Superior temporal gyrus (tissue), 1 donor: ENCODE data around the gene ACTC1.
"Not testable (repeated sequence)": the region's sequence is repeated elsewhere in the genome, so short reads cannot be mapped to it uniquely, and the experiment has no call there.

Source experiments
- DNase-seq: peaks from one replicate; pipeline ENCODE4 v3.0.0-alpha.2; 2016; ENCODE audit errors: extremely low spot score

Gene ACTC1

DNA sequence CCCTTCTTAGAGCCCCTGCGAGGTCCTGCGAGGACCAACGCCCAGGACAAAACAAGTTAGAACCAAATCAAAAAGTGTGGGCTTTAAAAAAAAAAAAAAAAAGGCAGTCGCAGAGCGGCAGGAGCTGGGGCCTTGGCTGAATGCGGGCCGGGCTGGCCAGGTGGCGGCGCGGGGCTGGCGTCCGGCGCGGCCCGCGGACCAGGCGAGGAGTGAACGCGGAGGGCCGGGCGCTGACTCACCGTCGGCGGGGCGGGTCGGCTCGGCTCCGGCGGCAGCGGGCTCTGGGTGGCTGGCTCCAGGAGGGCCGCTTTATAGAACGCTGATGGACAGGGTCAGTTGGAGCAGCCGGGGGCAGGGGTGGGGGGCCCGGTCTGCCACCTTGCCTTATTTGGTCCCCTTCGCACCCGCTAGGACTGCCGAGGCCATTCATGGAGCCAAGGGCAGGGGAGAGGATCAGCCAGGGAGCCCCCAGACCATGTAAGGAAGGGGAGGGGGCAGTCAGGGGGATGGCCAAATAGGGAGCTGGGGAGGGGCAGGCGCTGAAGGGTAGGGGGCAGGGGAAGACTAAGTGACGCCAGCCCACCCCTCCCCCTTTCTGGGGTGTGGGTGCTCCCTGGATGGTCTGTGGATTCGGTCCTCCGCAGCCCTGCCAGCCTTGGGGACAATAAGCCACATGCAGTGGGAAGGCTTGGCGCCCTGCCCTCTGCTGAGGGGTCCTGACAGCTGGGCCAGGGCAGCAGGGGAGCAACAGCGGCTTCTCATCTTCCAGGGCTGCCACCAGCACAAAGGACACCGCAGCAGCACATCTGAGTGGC is at the start of gene ACTC1:
TSS of gene ACTC1 (minus strand) at position 283 of the 815 bp plus-strand sequence. CDS start 741 bp downstream, outside the sequence.
- DNase-seq: no peak

- no peak for DNase-seq
Observed at GRCh38 chr15:34841262-34841725, 45.9 kb upstream of the ACTC1 start.

DNA sequence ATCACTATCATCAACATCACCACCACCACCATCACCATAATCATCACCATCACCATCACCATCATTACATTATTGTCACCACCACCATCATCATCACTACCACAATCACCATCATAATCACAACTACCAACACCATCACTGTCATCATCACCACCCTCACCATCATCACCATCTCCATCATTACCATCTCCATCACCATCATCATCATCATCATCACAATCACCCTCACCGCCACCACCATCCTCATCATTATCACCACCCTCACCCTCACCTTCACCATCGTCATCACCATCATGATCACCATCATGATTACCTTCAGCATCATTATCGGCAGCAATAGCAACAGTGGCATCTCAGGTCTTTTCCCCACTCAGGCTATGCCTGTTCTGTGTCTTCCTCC is 42.9 kb upstream of the ACTC1 start:
- DNase-seq: no peak

- no peak for DNase-seq
Observed at GRCh38 chr15:34837246-34838016, 42.1 kb upstream of the ACTC1 start.

DNA sequence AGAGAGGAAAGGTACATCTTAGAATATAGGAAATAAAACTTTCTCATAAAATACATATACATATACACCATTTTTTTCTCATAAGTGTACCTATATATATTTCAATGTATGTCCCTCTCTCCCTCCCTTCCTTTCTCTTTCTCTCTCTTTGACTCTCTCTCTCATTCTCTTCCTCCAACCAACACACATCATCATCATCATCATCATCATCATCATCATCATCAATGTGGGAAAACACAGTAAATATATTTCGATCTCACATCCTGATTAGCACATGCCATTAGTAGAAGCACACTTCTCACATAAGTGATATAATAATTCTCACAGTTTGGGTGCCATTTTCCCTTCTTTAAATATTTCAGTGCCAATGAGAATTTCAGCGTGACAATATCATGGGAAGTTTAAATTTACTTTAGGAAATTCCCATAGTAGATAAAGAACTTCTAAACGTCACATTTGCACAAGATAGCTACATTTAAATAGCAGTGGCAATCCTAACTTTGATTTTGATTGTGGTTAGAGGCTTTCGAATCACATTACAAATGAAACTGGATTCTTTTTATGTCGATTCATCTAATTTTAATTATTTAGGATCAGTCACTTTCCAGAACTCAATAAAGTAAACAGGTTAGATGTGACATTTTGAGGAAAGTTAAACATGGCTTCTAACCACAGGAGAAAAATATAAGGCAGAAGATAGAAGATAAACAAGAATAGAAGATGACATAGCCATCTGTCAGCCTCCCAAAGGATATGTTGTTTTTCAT is 33.0 kb upstream of the ACTC1 start:
- DNase-seq: no peak

DNA sequence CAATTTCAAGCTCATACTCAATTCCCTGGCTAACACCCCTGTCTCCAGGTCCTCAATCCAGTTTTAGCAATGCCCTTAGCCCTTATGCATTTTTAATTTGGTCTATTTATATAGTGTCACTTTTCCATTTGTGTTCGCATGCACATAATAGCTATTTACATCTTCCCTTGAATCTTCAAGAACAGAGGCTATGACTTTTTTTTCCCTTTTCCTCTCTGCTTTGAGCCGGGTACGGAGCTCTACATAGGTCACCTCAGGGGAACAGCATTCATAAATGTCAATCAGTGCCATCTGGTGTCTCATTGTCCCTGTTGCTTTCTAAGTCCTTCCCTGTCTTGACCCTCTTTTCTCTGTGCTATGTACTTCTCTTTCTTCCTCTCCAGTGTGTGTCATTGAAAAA is 26.5 kb upstream of the ACTC1 start:
- DNase-seq: no peak

DNA sequence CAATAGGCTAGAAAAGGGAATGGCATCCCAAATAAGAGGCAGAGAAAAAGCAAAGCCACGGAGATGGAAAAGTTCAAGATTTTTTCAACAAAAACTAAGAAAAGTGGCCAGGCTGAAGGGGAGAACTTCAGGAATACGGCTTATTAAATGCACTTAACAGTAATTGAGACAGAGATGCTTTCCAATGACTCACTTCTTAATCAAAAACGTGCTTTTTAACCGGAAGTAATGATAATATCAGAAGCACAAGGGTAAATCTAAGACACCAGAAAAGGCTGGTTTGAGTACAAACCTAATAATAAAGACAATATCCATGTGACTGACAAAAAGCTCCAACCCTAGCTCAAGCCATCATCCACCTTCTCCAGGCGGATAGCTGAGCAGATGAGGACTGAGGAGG is 24.8 kb upstream of the ACTC1 start:
- no peak for DNase-seq

- no peak for DNase-seq
Observed at GRCh38 chr15:34818526-34818925, 23.2 kb upstream of the ACTC1 start.

DNA sequence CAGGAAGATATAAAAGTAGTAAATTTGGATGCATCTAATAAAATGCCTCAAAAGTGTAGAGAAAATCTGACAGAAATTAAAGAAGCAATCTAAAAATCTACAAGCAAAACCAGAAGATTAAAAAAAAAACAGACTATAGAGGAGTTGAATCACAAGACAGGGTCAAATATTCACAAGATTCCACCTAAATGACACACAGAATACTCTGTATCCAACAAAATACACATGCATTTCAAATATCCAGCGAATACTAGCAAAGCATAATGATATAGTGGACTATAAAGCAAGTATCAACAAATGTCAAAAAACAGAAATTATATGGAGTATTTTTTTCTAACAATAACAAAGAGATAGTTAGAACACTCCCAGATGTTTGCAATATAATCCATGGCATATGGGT is 20.5 kb upstream of the ACTC1 start:
- no peak for DNase-seq

- no peak for DNase-seq
Observed at GRCh38 chr15:34813446-34814190, 18.3 kb upstream of the ACTC1 start.

GRCh38 chr15:34812868-34813365 is 17.6 kb upstream of the ACTC1 start:
- DNase-seq: not testable (repeated sequence)

DNA sequence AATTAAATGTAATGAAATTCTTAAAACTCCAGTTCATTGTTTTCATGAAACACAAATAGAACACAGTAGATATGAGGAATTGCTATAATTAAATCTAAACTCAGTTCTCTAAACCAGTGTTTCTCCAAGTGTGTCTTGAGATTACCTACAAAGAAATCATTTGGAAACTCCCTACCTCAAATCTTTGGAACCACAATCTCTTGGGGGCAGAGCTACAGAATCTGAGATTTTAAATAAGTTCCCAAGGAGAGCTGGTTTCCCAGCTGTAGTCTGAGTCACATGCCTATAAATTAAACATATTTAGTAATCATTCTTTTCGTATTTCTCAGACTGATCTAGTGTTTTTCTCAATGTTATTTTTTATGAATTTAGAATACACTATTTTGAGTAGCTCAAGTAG is 17.0 kb upstream of the ACTC1 start:
- DNase-seq: no peak

DNA sequence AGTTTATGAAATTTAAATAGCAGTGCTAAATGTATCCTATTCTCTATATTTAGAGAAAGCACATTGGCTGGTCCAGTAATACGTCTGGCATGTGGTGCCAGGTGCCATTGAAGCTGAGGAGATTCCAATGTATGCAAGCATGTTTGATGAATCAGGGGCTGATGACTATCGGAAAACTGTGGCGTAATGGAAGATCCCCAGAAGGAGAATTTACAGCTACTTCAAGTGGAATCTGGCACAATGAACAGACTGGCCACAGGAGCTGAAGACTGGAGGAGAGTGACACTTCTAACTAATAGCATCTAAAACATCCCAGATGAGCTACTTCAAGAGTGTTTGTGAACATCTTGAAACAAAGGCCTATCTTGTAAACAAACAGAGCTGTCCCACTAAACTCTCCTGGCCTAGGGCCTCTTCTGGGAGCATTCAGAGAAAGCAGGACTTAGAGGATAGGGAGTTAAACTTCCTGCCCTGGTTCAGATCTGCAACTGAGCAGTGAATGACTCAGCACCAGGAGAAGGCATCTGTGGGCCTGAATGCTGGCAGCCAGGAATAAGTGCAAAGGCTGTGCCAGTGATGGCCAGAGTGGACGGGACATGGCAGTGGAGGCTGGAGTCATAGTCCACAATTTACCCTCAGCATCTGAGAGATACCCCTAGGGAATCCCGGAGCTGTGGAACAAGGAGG is 15.2 kb upstream of the ACTC1 start:
- DNase-seq: no peak

- DNase-seq: no peak
Observed at GRCh38 chr15:34809186-34809585, 13.8 kb upstream of the ACTC1 start.

DNA sequence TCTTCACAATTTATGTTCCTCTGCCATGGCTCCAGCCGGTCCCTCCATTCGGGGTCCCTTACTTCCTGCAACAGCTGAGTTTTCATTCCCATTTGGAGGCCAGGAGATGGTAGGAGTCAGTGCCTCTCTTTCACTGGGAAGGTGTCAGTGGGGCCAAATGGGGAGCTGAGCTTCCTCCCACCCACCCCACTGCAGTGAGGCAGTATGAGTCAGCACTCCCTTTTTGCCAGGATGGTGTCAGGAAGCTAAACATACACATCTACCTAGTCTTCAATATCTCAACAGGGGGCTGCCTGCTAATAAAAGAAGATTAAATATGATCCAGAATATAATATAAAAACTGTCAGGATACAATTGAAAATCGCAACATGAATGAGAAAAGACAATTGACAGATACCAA is 12.7 kb upstream of the ACTC1 start:
- no peak for DNase-seq

DNA sequence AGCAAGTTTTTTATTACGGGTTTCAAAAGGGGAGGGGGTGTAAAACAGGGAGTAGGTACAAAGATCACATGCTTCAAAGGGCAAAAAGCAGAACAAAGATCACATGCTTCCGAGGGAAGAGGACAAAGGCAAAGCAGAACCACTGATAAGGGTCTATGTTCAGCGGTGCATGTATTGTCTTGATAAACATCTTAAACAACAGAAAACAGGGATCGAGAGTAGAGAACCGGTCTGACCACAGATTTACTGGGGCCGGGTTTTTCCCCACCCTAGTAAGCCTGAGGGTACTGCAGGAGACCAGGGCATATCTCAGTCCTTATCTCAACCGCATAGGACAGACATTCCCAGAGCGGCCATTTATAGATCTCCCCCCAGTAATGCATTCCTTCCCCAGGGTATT is 11.9 kb upstream of the ACTC1 start:
- not testable (repeated sequence) for DNase-seq

DNA sequence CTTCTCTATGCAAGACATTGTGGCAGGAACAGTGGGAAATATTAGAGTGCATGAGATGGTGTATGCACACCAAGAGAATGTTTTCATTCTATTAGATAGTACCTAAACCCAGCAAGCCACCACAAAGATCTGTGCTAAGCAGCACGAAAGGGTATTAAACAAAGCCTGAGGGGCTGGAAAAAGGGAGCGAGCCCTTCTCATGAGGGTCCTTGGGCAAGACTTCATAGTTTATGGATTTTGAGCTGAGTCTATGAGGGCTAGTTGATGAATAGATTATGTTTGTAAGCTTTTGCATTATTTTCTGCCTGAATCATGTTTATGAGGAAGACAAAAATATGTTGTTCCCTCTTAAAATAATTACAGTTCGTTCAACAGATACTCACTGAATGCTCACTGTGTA is 9.4 kb upstream of the ACTC1 start:
- DNase-seq: no peak

- no peak for DNase-seq
Observed at GRCh38 chr15:34804113-34804512, 8.8 kb upstream of the ACTC1 start.

DNA sequence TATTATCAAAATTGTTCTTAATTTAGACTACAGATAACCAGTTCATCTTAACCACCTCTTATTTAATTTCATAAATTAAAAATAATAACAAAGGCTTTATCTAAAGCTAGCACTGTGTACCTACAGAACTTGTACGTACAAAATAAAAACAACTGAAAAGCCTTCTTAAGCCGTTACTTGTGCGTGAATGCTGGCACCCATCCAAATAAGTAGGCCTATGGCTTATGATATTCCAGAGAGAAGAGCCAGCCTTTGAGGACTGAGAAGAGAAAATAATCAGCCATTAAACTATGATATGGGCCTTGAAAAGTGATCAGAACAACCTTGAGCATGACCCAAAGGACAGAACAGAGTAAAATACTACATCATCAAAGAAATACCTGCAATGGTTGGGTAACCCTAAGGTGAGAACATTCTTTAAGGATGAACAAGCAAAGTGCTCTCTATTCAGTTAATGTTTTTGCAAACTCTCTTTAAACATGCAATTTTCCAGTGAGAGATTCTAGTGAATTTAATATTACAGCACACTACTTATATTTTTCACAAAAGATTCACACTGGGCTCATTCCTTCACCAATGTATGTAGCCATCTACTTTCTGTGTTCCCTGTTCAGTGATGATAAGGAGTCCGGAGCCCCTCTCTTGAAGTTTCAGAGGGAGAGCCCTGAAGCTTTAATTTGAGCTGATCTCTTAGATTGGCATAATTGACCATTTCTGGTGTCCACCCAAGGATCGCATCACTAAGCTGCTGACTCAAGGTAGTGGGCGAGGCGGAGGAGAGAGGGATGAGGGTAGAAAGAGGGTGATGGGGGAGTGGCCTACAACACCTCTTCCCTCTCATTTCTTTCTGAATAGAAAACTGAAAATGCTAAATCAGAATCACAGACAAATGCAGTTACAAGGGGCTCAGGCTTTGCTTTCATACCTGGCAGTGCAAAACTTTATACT is 7.7 kb upstream of the ACTC1 start:
- DNase-seq: no peak

- DNase-seq: no peak
Observed at GRCh38 chr15:34802371-34802770, 7.0 kb upstream of the ACTC1 start.
